B cell (primary cell): ENCODE measurements around the gene AK9. TPM values are rescaled to one million over a fixed set of nuclear protein-coding genes. Genes with fewer than 3 reads are reported as not detected.
A peak's percentile ranks its signal among the peaks of the same experiment; 100 is the strongest.

Experiments
- ATAC-seq: fragments of 200-7000 bp; cut with Tn5 transposase; one replicate; pipeline ENCODE4 v1.10.0; 2021; ENCODE audit warnings: low read depth, mild to moderate bottlenecking, moderate number of reproducible peaks, moderate library complexity
- CTCF ChIA-PET: fragments of 350-600 bp; sonication (Branson Sonifier 250); formaldehyde crosslinking; loops from one replicate; lab custom pipeline; 2021; ENCODE audit warnings: antibody characterized with exemption, inconsistent platforms; lab: Charles Lee
- POLR2A ChIA-PET: fragments of 350-600 bp; sonication (Branson Sonifier 250); formaldehyde crosslinking; loops from one replicate; lab custom pipeline; 2021; ENCODE audit warnings: antibody characterized with exemption; lab: Charles Lee
- DNase-seq: peaks from one replicate; pipeline ENCODE4 v3.0.0; 2013
- H2AFZ ChIP-seq: 2 replicates; pipeline ENCODE4 v1.6.1; 2012; ENCODE audit warnings: mild to moderate bottlenecking, low read depth, low read length; ENCODE audit not compliant: insufficient read depth, poor library complexity, severe bottlenecking
- H3K27ac ChIP-seq, 2 donors: 1 replicate in 1 of 2; 2 replicates in 1 of 2; pipeline ENCODE4 v1.5.1; 2012 to 2013; ENCODE audit warnings: low read length in 2 of 2, mild to moderate bottlenecking in 2 of 2, moderate library complexity in 1 of 2
- H3K27me3 ChIP-seq, 4 experiments: fragments of 200-600 bp in 1 of 4; sonication (generic) in 1 of 4; replicated peaks in 1 of 4; 1 replicate in 2 of 4; 2 replicates in 2 of 4; pipeline versions ENCODE4 v1.6.1 to v1.7.0; 2013 to 2016; ENCODE audit warnings: low read length in 3 of 4, mild to moderate bottlenecking in 2 of 4, mixed read lengths in 1 of 4, moderate library complexity in 1 of 4; ENCODE audit not compliant: insufficient read depth in 4 of 4, control insufficient read depth in 3 of 4; ENCODE audit errors: control extremely low read depth in 1 of 4
- H3K36me3 ChIP-seq, 2 experiments: replicated peaks in 1 of 2; 1 replicate in 1 of 2; 2 replicates in 1 of 2; pipeline versions ENCODE4 v1.6.1 to v1.7.1; 2013; ENCODE audit warnings: low read length in 1 of 2; ENCODE audit not compliant: insufficient read depth in 2 of 2, control insufficient read depth in 1 of 2; ENCODE audit errors: control extremely low read depth in 1 of 2, extremely low read depth in 1 of 2
- H3K4me1 ChIP-seq, 2 donors: fragments of 200-600 bp in 1 of 2; sonication (generic) in 1 of 2; 1 replicate in 1 of 2; 2 replicates in 1 of 2; pipeline versions ENCODE4 v1.5.1 to v1.6.1; 2013 to 2017; ENCODE audit warnings: low read length in 2 of 2; ENCODE audit not compliant: control insufficient read depth in 2 of 2, insufficient read depth in 2 of 2
- H3K4me2 ChIP-seq: replicated peaks from 2 replicates; pipeline ENCODE3; 2012; ENCODE audit warnings: mild to moderate bottlenecking, low read depth, low read length; ENCODE audit not compliant: poor library complexity, severe bottlenecking
- H3K4me3 ChIP-seq, 5 experiments: fragments of 200-600 bp in 1 of 5; sonication (generic) in 1 of 5; 1 replicate in 3 of 5; 2 replicates in 2 of 5; pipeline versions ENCODE4 v1.5.1 to v1.7.0; 2011 to 2016; ENCODE audit warnings: low read length in 4 of 5, mild to moderate bottlenecking in 4 of 5, low read depth in 2 of 5, control low read depth in 1 of 5, moderate library complexity in 1 of 5; ENCODE audit not compliant: insufficient read depth in 1 of 5; ENCODE audit errors: control extremely low read depth in 1 of 5, extremely low read depth in 1 of 5
- H3K79me2 ChIP-seq: fragments of 200-600 bp; sonication (generic); one replicate; pipeline ENCODE4 v1.6.0; 2016; ENCODE audit warnings: low read length; ENCODE audit not compliant: control insufficient read depth, insufficient read depth
- H3K9ac ChIP-seq: fragments of 200-600 bp; sonication (generic); 2 replicates; pipeline ENCODE4 v1.6.1; 2017; ENCODE audit warnings: mild to moderate bottlenecking, low read length, moderate library complexity
- H3K9me3 ChIP-seq, 3 donors: one replicate each; pipeline versions ENCODE4 v1.6.1 to v1.7.1; 2013; ENCODE audit warnings: low read length in 2 of 3; ENCODE audit not compliant: control insufficient read depth in 2 of 3, insufficient read depth in 1 of 3; ENCODE audit errors: control extremely low read depth in 1 of 3
- H4K20me1 ChIP-seq: 2 replicates; pipeline ENCODE4 v1.6.0; 2012; ENCODE audit warnings: mild to moderate bottlenecking, low read length; ENCODE audit not compliant: insufficient read depth, control insufficient read depth, poor library complexity, severe bottlenecking
- H3K27ac Mint-ChIP-seq: one replicate; pipeline ENCODE4 v1.8.0; 2021; ENCODE audit warnings: mixed read lengths
- H3K27me3 Mint-ChIP-seq: one replicate; pipeline ENCODE4 v1.8.0; 2021; ENCODE audit warnings: mixed read lengths
- H3K4me1 Mint-ChIP-seq: one replicate; pipeline ENCODE4 v1.8.0; 2021; ENCODE audit warnings: mixed read lengths
- H3K4me3 Mint-ChIP-seq: one replicate; pipeline ENCODE4 v1.8.0; 2021; ENCODE audit warnings: mixed read lengths
- H3K9me3 Mint-ChIP-seq: one replicate; pipeline ENCODE4 v1.8.0; 2022; ENCODE audit warnings: mixed read lengths; ENCODE audit not compliant: insufficient read depth
- EZH2 ChIP-seq: IDR thresholded peaks from 2 replicates; pipeline ENCODE4 v1.6.1; 2012; ENCODE audit warnings: borderline replicate concordance, low read depth, mild to moderate bottlenecking, moderate library complexity, low read length; ENCODE audit not compliant: insufficient read depth, poor library complexity, severe bottlenecking
- WGBS: methylation state at CpG from one replicate; pipeline ENCODE4 v1.1.5; 2013; ENCODE audit warnings: missing lambda C conversion rate; ENCODE audit not compliant: insufficient coverage; 5-methylcytosine and 5-hydroxymethylcytosine counted together
- intact Hi-C: fragments of 100-400 bp; cut with micrococcal nuclease; formaldehyde crosslinking; loops from one replicate; pipeline ENCODE4 v1.10.0; 2022
- polyA plus RNA-seq: library from polyadenylated mRNA; depleted of rRNA; stranded (reverse); fragments of >200 nt; gene quantifications from 2 replicates; pipeline ENCODE4 v1.2.3, GENCODE V29; 2012
- total RNA-seq, 2 donors: library from RNA; stranded (reverse); fragments of 120-200 nt in 1 of 2; gene quantifications; 1 replicate in 1 of 2; 2 replicates in 1 of 2; pipeline versions ENCODE4 v1.2.3 to v1.2.4, GENCODE V29; 2013 to 2022
- TF ChIP-seq, protein P1 (sequence below): fragments of 200-600 bp; IDR thresholded peaks from one replicate; pipeline ENCODE4 v1.8.0; 2022; ENCODE audit warnings: antibody characterized with exemption, mild to moderate bottlenecking

AK9 gene
- total and polyA plus RNA-seq, 2 donors (not counting 1 experiment from before 2014, with no cell fraction given), result 6.4 to 26.5 TPM

- H3K27ac Mint-ChIP-seq, result peak overlapping the region; percentile 52
- DNase-seq, result no peak
- intact Hi-C loops, result no loop called here
- POLR2A ChIA-PET, result interaction anchor here (0.6 to 0.7 kb wide), 2 partner anchors 26 to 292 kb away, joined by 4 to 7 read pairs; no protein-coding TSS in a partner anchor
- TF ChIP-seq EZH2, result no peak
- TF ChIP-seq, protein P1, sequence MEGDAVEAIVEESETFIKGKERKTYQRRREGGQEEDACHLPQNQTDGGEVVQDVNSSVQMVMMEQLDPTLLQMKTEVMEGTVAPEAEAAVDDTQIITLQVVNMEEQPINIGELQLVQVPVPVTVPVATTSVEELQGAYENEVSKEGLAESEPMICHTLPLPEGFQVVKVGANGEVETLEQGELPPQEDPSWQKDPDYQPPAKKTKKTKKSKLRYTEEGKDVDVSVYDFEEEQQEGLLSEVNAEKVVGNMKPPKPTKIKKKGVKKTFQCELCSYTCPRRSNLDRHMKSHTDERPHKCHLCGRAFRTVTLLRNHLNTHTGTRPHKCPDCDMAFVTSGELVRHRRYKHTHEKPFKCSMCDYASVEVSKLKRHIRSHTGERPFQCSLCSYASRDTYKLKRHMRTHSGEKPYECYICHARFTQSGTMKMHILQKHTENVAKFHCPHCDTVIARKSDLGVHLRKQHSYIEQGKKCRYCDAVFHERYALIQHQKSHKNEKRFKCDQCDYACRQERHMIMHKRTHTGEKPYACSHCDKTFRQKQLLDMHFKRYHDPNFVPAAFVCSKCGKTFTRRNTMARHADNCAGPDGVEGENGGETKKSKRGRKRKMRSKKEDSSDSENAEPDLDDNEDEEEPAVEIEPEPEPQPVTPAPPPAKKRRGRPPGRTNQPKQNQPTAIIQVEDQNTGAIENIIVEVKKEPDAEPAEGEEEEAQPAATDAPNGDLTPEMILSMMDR, result no peak
- Histone ChIP-seq H3K4me3 (no peak overlapping the region), H3K4me2 (no peak overlapping the region), H3K27me3 (no peaks in the 10 kb centered on the region), H3K4me1 (peaks cover 51 to 56% of the 10 kb centered on the region in 2 donors), H2AFZ (no peak overlapping the region), H3K9ac (no peak overlapping the region), H3K9me3 (no peaks in the 10 kb centered on the region), H3K79me2 (peaks cover 86% of the 10 kb centered on the region), H4K20me1 (peaks cover 40% of the 10 kb centered on the region), H3K36me3 (peaks cover 0 to 66% of the 10 kb centered on the region in 2 experiments), H3K27ac (peak overlapping the region in 1 of 2 donors; percentile 35)
- H3K4me3 Mint-ChIP-seq, result no peak overlapping the region
- CTCF ChIA-PET, result no interaction called here
- no CpG with 5 or more reads among the region's 4 CpGs for WGBS
- no peaks in the 10 kb centered on the region for H3K9me3 Mint-ChIP-seq
- H3K4me1 Mint-ChIP-seq, result peaks cover 74% of the 10 kb centered on the region
- H3K27me3 Mint-ChIP-seq, result no peaks in the 10 kb centered on the region
- no peak for ATAC-seq
These were observed 216.0 kb downstream of the AK9 start for GRCh38 chr6:109474995-109475394.

DNA sequence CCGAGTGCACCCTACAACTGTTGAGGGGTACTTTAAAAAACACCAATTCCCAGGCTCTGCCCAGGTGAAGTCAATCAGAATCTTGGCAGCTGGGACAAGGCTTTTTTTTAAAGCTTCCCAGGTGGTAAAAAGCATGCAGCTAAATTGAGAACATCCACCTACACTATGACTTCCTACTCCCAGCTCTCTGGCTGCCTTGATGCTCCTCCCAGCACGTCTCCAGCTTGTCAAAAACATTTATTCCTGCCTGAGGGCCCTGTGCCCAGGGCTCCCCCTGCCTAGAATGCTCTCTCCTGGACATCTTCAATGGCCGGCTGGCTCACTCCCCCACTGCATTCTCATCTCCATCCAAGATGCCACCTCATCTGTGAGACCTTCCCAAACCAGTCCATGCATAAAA, 217.9 kb downstream of the AK9 start:
- Mint-ChIP-seq H3K27ac (peak overlapping the region; percentile 27), H3K27me3 (no peaks in the 10 kb centered on the region), H3K9me3 (no peaks in the 10 kb centered on the region), H3K4me1 (peaks cover 64% of the 10 kb centered on the region), H3K4me3 (no peak overlapping the region)
- Histone ChIP-seq H3K79me2 (peaks cover 86% of the 10 kb centered on the region), H3K27ac (no peak overlapping the region), H3K36me3 (peaks cover 0 to 85% of the 10 kb centered on the region in 2 experiments), H3K9me3 (no peaks in the 10 kb centered on the region), H3K4me3 (no peak overlapping the region), H3K9ac (no peak overlapping the region), H3K27me3 (no peaks in the 10 kb centered on the region), H3K4me2 (peak overlapping the region; percentile 42), H4K20me1 (peaks cover 57% of the 10 kb centered on the region), H2AFZ (no peak overlapping the region), H3K4me1 (peaks cover 37 to 38% of the 10 kb centered on the region in 2 donors)
- WGBS, result 100% methylated on average over 2 of the region's 3 CpGs
- TF ChIP-seq, protein P1, result no peak
- TF ChIP-seq EZH2, result no peak
- POLR2A ChIA-PET, result interaction anchor here (1.0 kb wide), 1 partner anchor 17 kb away, joined by 3 read pairs; the partner anchor contains the start of gene MICAL1
- no peak for DNase-seq
- CTCF ChIA-PET, result interaction anchor here (0.7 to 1.2 kb wide), 4 partner anchors 9 to 33 kb away, joined by 3 to 4 read pairs (median 4); partner anchors contain the start of genes PPIL6 and SMPD2
- ATAC-seq, result no peak
- intact Hi-C loops, result no loop called here
